HepG2 (cell line): ENCODE data around the gene TAP1. TPM values are rescaled to one million over a fixed set of nuclear protein-coding genes. Genes with fewer than 3 reads are reported as not detected.

Source experiments
- ASH2L ChIP-seq: fragments of 300-600, 200-600 bp; sonication (generic); IDR thresholded peaks from 2 replicates; pipeline ENCODE4 v1.7.0; 2017; ENCODE audit warnings: low read depth, mild to moderate bottlenecking, moderate library complexity, mixed read lengths, low read length; ENCODE audit not compliant: insufficient read length
- DR1 ChIP-seq: sonication (generic); formaldehyde crosslinking; IDR thresholded peaks from 2 replicates; pipeline ENCODE4 v1.8.0; 2021; ENCODE audit warnings: mild to moderate bottlenecking, missing genetic modification reagents, inconsistent platforms
- GLMP ChIP-seq: sonication (generic); formaldehyde crosslinking; IDR thresholded peaks from 2 replicates; pipeline ENCODE4 v1.9.0; 2021; ENCODE audit warnings: missing genetic modification reagents, mild to moderate bottlenecking, borderline replicate concordance
- GPN1 ChIP-seq: sonication (generic); formaldehyde crosslinking; IDR thresholded peaks from 2 replicates; pipeline ENCODE4 v1.5.1; 2020; ENCODE audit warnings: missing genetic modification reagents, borderline replicate concordance
- HNF4G ChIP-seq, 2 experiments: sonication (generic) in 1 of 2; formaldehyde crosslinking in 1 of 2; IDR thresholded peaks; 2 replicates each; pipeline versions ENCODE4 v1.4.0 to v1.6.1; 2011 to 2020; ENCODE audit warnings: borderline replicate concordance in 2 of 2, low read depth in 2 of 2, mild to moderate bottlenecking in 2 of 2, low read length in 1 of 2, missing genetic modification reagents in 1 of 2, moderate library complexity in 1 of 2
- POLR2AphosphoS5 ChIP-seq: IDR thresholded peaks from 2 replicates; pipeline ENCODE4 v1.6.1; 2012; ENCODE audit warnings: low read depth, low read length
- SETDB1 ChIP-seq: sonication (generic); formaldehyde crosslinking; IDR thresholded peaks from 2 replicates; pipeline ENCODE4 v1.5.1; 2020; ENCODE audit warnings: missing genetic modification reagents, mild to moderate bottlenecking, borderline replicate concordance
- SOX6 ChIP-seq, 2 experiments: fragments of 450-650 bp in 1 of 2; sonication (generic) in 1 of 2; formaldehyde crosslinking in 1 of 2; IDR thresholded peaks; 2 replicates each; pipeline versions ENCODE4 v1.4.0 to v1.6.1; 2017 to 2020; ENCODE audit warnings: antibody characterized with exemption in 1 of 2, mild to moderate bottlenecking in 1 of 2, missing genetic modification reagents in 1 of 2
- THAP11 ChIP-seq: IDR thresholded peaks from 2 replicates; pipeline ENCODE4 v1.6.1; 2016; ENCODE audit warnings: missing biosample characterization, missing genetic modification reagents
- TOPORS ChIP-seq: sonication (generic); formaldehyde crosslinking; IDR thresholded peaks from 2 replicates; pipeline ENCODE4 v1.8.0; 2023; ENCODE audit warnings: mild to moderate bottlenecking, missing genetic modification reagents
- U2AF2 ChIP-seq: fragments of 200-400 bp; formaldehyde crosslinking; IDR thresholded peaks from 2 replicates; pipeline ENCODE4 v1.6.1; 2017; ENCODE audit warnings: low read depth, mild to moderate bottlenecking, low read length
- ZBTB37 ChIP-seq: sonication (generic); formaldehyde crosslinking; IDR thresholded peaks from 2 replicates; pipeline ENCODE4 v1.4.0; 2020; ENCODE audit warnings: mild to moderate bottlenecking, missing genetic modification reagents
- ZBTB43 ChIP-seq: sonication (generic); formaldehyde crosslinking; conservative IDR thresholded peaks from 2 replicates; pipeline ENCODE4 v1.4.0; 2020; ENCODE audit warnings: missing genetic modification reagents
- ZFP36L2 ChIP-seq: sonication (generic); formaldehyde crosslinking; IDR thresholded peaks from 2 replicates; pipeline ENCODE4 v1.4.0; 2020; ENCODE audit warnings: missing genetic modification reagents
- ZFX ChIP-seq: sonication (generic); formaldehyde crosslinking; IDR thresholded peaks from 2 replicates; pipeline ENCODE4 v1.4.0; 2020; ENCODE audit warnings: mild to moderate bottlenecking, low read depth, missing genetic modification reagents, moderate library complexity
- ZNF225 ChIP-seq: sonication (generic); formaldehyde crosslinking; IDR thresholded peaks from 2 replicates; pipeline ENCODE4 v1.4.0; 2020; ENCODE audit warnings: mild to moderate bottlenecking, missing genetic modification reagents
- ZNF331 ChIP-seq: sonication (generic); formaldehyde crosslinking; IDR thresholded peaks from 2 replicates; pipeline ENCODE4 v1.4.0; 2020; ENCODE audit warnings: missing genetic modification reagents
- ZNF512B ChIP-seq: sonication (generic); formaldehyde crosslinking; IDR thresholded peaks from 2 replicates; pipeline ENCODE4 v1.5.1; 2020; ENCODE audit warnings: missing genetic modification reagents, mild to moderate bottlenecking, borderline replicate concordance
- ZNF652 ChIP-seq: IDR thresholded peaks from 2 replicates; pipeline ENCODE4 v1.6.1; 2016; ENCODE audit warnings: low read depth, borderline replicate concordance
- ZNF788 ChIP-seq: sonication (generic); formaldehyde crosslinking; IDR thresholded peaks from 2 replicates; pipeline ENCODE4 v1.5.0; 2020; ENCODE audit warnings: mild to moderate bottlenecking, missing genetic modification reagents, borderline replicate concordance
- polyA plus RNA-seq, 8 experiments: library from polyadenylated mRNA; depleted of rRNA in 3 of 8; stranded (reverse) in 7 of 8; unstranded in 1 of 8; fragments of >200 nt; fragmentation: Illumina TruSeq in 4 of 8; extraction: Trizol in 4 of 8; gene quantifications; 2 replicates each; pipeline versions ENCODE4 v1.2.1 to v1.2.3, GENCODE V29; 2011 to 2016; ENCODE audit warnings: low read depth in 4 of 8, missing spikeins in 1 of 8, mixed read lengths in 1 of 8; ENCODE audit not compliant: insufficient read depth in 1 of 8
- total RNA-seq, 5 experiments: library from RNA; depleted of rRNA; stranded (reverse); fragments of >200 nt; fragmentation: Illumina TruSeq; extraction: Trizol; gene quantifications; 2 replicates each; pipeline ENCODE4 v1.2.3, GENCODE V29; 2016; ENCODE audit warnings: low read depth in 1 of 5

TAP1 gene
- total and polyA plus RNA-seq, 2 of the 13 experiments (the other 11 are each of a cell fraction or from before 2014, with no cell fraction given) = 31.2 to 52.2 TPM

- TF ChIP-seq GLMP (CRISPR knock-in tag) (no peak), ZBTB43 (CRISPR knock-in tag) (no peak), THAP11 (0 out of 2 replicates have a peak, but pooled peaks have one; percentile 33), ZBTB37 (peak; percentile 22; the same call in 1 of the 2 replicates), ZNF788 (CRISPR knock-in tag) (no peak), HNF4G (IDR thresholded peaks at IDR 0.05; ENCODE audit: borderline replicate concordance, low read depth, low read length) (peak; percentile 22; the same call in 1 of the 2 replicates), HNF4G (CRISPR knock-in tag; IDR thresholded peaks at IDR 0.05; ENCODE audit: borderline replicate concordance, low read depth) (no peak), ZFX (CRISPR knock-in tag) (no peak), POLR2AphosphoS5 (no peak), ZFP36L2 (CRISPR knock-in tag) (no peak), GPN1 (CRISPR knock-in tag) (no peak), ZNF225 (CRISPR knock-in tag) (no peak; the same call in 1 of the 2 replicates), ASH2L (peak; percentile 41), ZNF331 (CRISPR knock-in tag) (no peak), SOX6 (IDR thresholded peaks at IDR 0.05) (no peak), SOX6 (CRISPR knock-in tag; IDR thresholded peaks at IDR 0.05) (no peak), TOPORS (no peak), DR1 (CRISPR knock-in tag) (no peak), ZNF512B (no peak), SETDB1 (CRISPR knock-in tag) (0 out of 2 replicates have a peak, but pooled peaks have one; percentile 47), ZNF652 (CRISPR knock-in tag) (no peak), U2AF2 (no peak)
Observed at GRCh38 chr6:32796848-32797776, 56.4 kb downstream of the TAP1 start (continued).
